Sigmoid colon (tissue), 7 donors: ENCODE results near the gene NTRK3. TPM values are rescaled to one million over a fixed set of nuclear protein-coding genes. Genes with fewer than 3 reads are reported as not detected.

ENCODE experiments used
- DNase-seq: peaks from one replicate; pipeline ENCODE4 v3.0.0-alpha.2; 2019
- H3K27ac ChIP-seq, 4 donors: fragments of 200-600 bp; sonication (generic); one replicate each; pipeline ENCODE4 v1.5.1; 2016 to 2019; ENCODE audit warnings: mild to moderate bottlenecking in 1 of 4
- H3K27me3 ChIP-seq, 3 donors: fragments of 200-600 bp; sonication (generic); one replicate each; pipeline ENCODE4 v1.5.1; 2019; ENCODE audit warnings: mild to moderate bottlenecking in 1 of 3
- H3K36me3 ChIP-seq, 4 donors: fragments of 200-600 bp; sonication (generic); one replicate each; pipeline ENCODE4 v1.5.1; 2016 to 2019
- H3K4me1 ChIP-seq, 4 donors: fragments of 200-600 bp; sonication (generic); one replicate each; pipeline ENCODE4 v1.5.1; 2017 to 2019
- H3K4me3 ChIP-seq, 4 donors: fragments of 200-600 bp; sonication (generic); one replicate each; pipeline ENCODE4 v1.5.1; 2017 to 2019; ENCODE audit warnings: mild to moderate bottlenecking in 2 of 4, moderate library complexity in 1 of 4
- H3K9me3 ChIP-seq, 4 donors: fragments of 200-600 bp in 3 of 4; sonication (generic) in 3 of 4; one replicate each; pipeline versions ENCODE4 v1.5.1 to v1.6.1; 2013 to 2019
- EP300 ChIP-seq, 4 donors: sonication (generic); formaldehyde crosslinking; IDR thresholded peaks; one replicate each; pipeline ENCODE4 v1.6.1; 2017; ENCODE audit warnings: antibody characterized with exemption in 4 of 4
- POLR2A ChIP-seq, 2 donors: fragments of 450-650 bp; IDR thresholded peaks; one replicate each; pipeline ENCODE4 v1.6.1; 2016; ENCODE audit warnings: antibody characterized with exemption in 2 of 2, mild to moderate bottlenecking in 2 of 2, moderate library complexity in 2 of 2
- POLR2AphosphoS5 ChIP-seq, 4 donors: sonication (generic); formaldehyde crosslinking; IDR thresholded peaks; one replicate each; pipeline ENCODE4 v1.6.1; 2017; ENCODE audit warnings: antibody characterized with exemption in 4 of 4
- WGBS, 2 donors: extraction: QIAGEN DNeasy Blood & Tissue Kit; methylation state at CpG; one replicate each; pipeline ENCODE4 v1.1.7; 2013; 5-methylcytosine and 5-hydroxymethylcytosine counted together
- intact Hi-C: fragments of 100-400 bp; cut with DNase I; formaldehyde crosslinking; loops from one replicate; pipeline ENCODE4 v1.15.1; 2023
- polyA plus RNA-seq, 3 donors: library from polyadenylated mRNA; stranded (reverse); fragments of 200-250 nt; gene quantifications; one replicate each; pipeline ENCODE4 v1.2.3, GENCODE V29; 2013
- total RNA-seq, 4 donors: library from RNA; depleted of rRNA; stranded (reverse); fragments of >200 nt; gene quantifications; one replicate each; pipeline ENCODE4 v1.1.0, GENCODE V29; 2016
- TF ChIP-seq, protein P1 (sequence below), 4 experiments: fragments of 450-650 bp in 3 of 4; fragments of 200-600 bp in 1 of 4; IDR thresholded peaks; one replicate each; pipeline ENCODE4 v1.5.1; 2016 to 2019; ENCODE audit warnings: antibody characterized with exemption in 4 of 4, mild to moderate bottlenecking in 3 of 4, moderate library complexity in 2 of 4
- donor health status: healthy with polysubstance abuse.
- donor health status: Bipolar disorder and iron deficiency.
- donor health status: healthy.

The NTRK3 gene
- total and polyA plus RNA-seq, 7 donors, result 1.1 to 13.0 (median 3.6) TPM; not detected in 2

DNA sequence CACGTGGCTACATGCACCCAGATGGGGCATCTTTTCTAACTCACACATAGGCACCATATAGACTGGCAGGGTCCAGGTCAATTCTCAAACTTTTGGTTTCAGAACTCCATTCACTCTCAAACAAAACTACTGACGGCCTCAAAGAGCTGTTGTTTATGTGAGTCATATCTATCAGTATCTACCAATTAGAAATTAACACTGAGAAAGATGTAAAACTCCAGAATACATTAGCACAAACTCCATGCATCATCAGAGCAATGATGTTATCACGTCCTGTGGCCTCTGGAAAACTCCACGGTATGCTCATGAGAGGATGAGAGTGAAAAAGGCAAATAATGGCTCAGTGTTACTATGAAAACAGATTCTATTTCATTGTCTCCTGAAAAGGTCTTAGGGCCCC is 116.1 kb downstream of the NTRK3 start:
- H3K4me1 ChIP-seq, result no peaks in the 10 kb centered on the region
- 59 to 67% methylated on average over 4 of the region's 4 CpGs for WGBS, 2 donors

DNA sequence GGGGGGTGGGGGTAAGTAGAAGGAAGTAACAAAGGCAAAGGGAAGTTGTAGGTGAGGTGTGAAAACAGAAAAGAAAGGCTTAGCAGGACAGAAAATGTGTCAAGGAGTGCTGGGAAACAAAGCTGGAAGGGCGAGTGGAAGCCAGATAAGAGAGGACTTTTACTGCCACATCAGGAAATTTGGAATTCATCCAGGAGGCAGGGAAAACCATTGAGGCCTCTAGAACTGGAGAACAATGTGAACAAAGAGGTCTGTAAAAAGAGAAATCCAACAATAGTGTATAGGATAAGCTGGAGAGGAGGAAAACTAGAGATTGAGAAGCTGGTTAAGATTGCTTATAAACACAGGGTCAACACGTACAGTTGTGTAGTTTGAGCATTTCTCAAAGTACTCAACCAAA is 116.6 kb downstream of the NTRK3 start:
- 34 to 58% methylated on average over 2 of the region's 2 CpGs for WGBS, 2 donors
- no peak for DNase-seq
- H3K4me3 ChIP-seq, result no peak overlapping the region
- H3K9me3 ChIP-seq, result no peaks in the 10 kb centered on the region
- H3K27ac ChIP-seq, result no peak overlapping the region
- no peaks in the 10 kb centered on the region for H3K36me3 ChIP-seq
- intact Hi-C loops, result no loop called here
- H3K4me1 ChIP-seq, result no peaks in the 10 kb centered on the region
- H3K27me3 ChIP-seq, result no peaks in the 10 kb centered on the region
- TF ChIP-seq EP300 (IDR thresholded peaks at IDR 0.05) (no peak), POLR2AphosphoS5 (IDR thresholded peaks at IDR 0.05) (no peak), POLR2A (IDR thresholded peaks at IDR 0.05) (no peak)
- TF ChIP-seq, protein P1, sequence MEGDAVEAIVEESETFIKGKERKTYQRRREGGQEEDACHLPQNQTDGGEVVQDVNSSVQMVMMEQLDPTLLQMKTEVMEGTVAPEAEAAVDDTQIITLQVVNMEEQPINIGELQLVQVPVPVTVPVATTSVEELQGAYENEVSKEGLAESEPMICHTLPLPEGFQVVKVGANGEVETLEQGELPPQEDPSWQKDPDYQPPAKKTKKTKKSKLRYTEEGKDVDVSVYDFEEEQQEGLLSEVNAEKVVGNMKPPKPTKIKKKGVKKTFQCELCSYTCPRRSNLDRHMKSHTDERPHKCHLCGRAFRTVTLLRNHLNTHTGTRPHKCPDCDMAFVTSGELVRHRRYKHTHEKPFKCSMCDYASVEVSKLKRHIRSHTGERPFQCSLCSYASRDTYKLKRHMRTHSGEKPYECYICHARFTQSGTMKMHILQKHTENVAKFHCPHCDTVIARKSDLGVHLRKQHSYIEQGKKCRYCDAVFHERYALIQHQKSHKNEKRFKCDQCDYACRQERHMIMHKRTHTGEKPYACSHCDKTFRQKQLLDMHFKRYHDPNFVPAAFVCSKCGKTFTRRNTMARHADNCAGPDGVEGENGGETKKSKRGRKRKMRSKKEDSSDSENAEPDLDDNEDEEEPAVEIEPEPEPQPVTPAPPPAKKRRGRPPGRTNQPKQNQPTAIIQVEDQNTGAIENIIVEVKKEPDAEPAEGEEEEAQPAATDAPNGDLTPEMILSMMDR (IDR thresholded peaks at IDR 0.05), result no peak

More for the DNA sequence above, 116.1 kb downstream of the NTRK3 start:
- Histone ChIP-seq H3K9me3 (no peaks in the 10 kb centered on the region), H3K4me3 (no peak overlapping the region), H3K27me3 (no peaks in the 10 kb centered on the region), H3K36me3 (no peaks in the 10 kb centered on the region), H3K27ac (no peak overlapping the region)
- DNase-seq, result no peak
- intact Hi-C loops, result no loop called here
- TF ChIP-seq, protein P1 (IDR thresholded peaks at IDR 0.05), result no peak
- TF ChIP-seq POLR2AphosphoS5 (IDR thresholded peaks at IDR 0.05) (no peak), EP300 (IDR thresholded peaks at IDR 0.05) (no peak), POLR2A (IDR thresholded peaks at IDR 0.05) (no peak)

DNA sequence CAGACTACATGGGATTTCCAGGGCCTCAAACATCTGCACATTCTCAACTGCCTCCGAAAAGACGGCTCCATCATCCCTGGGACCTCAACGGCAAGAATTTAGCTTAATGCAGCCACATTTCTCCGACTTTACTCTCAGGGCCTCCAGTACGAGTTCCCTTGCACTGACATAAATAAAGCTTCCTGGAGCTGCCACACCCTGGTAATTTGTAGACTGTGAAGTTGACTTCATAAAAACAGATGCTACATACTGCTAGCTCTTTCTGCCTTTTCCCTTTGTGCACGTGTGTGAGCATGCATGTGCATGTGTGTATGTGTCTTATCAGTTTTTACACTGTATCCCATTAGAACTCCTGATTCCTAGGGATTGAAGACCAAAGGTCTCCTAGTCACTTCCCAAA is 122.7 kb downstream of the NTRK3 start:
- DNase-seq, result no peak
- no peaks in the 10 kb centered on the region for H3K4me1 ChIP-seq
- H3K27me3 ChIP-seq, result no peaks in the 10 kb centered on the region
- H3K27ac ChIP-seq, result no peak overlapping the region
- no peaks in the 10 kb centered on the region for H3K36me3 ChIP-seq
- 59 to 82% methylated on average over 6 of the region's 6 CpGs for WGBS, 2 donors
- no peaks in the 10 kb centered on the region for H3K9me3 ChIP-seq
- TF ChIP-seq, protein P1 (IDR thresholded peaks at IDR 0.05), result no peak
- TF ChIP-seq EP300 (IDR thresholded peaks at IDR 0.05), result no peak
- TF ChIP-seq POLR2AphosphoS5 (IDR thresholded peaks at IDR 0.05), result no peak
- no peak for TF ChIP-seq POLR2A (IDR thresholded peaks at IDR 0.05)
- H3K4me3 ChIP-seq, result no peak overlapping the region
- intact Hi-C loops, result no loop called here

DNA sequence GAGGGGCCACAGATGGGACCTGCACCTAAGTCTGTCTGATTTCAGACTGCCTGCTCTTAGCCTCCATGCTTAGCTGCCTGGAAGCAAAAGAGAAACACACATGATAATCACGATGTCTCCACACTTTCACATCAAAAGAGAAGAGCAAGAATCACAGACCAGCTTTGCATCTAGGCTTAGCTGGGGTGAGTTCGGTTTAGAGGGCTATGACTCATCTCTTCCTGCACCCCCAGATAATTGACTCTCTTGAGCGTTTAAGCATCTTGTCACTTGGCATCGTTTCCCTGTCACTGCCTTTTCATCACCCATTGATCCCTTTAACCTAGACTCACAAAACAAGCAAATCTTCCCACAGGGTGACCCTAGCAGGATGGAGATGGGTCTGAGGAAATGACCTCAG is 124.0 kb downstream of the NTRK3 start:
- no peaks in the 10 kb centered on the region for H3K27me3 ChIP-seq
- H3K36me3 ChIP-seq, result no peaks in the 10 kb centered on the region
- intact Hi-C loops, result no loop called here
- no peaks in the 10 kb centered on the region for H3K9me3 ChIP-seq
- no peaks in the 10 kb centered on the region for H3K4me1 ChIP-seq
- 63 to 75% methylated on average over 4 of the region's 4 CpGs for WGBS, 2 donors
- no peak overlapping the region for H3K27ac ChIP-seq
- no peak for TF ChIP-seq POLR2A (IDR thresholded peaks at IDR 0.05)
- TF ChIP-seq POLR2AphosphoS5 (IDR thresholded peaks at IDR 0.05), result no peak
- no peak for TF ChIP-seq EP300 (IDR thresholded peaks at IDR 0.05)
- TF ChIP-seq, protein P1 (IDR thresholded peaks at IDR 0.05), result no peak
- H3K4me3 ChIP-seq, result no peak overlapping the region
- DNase-seq, result no peak

DNA sequence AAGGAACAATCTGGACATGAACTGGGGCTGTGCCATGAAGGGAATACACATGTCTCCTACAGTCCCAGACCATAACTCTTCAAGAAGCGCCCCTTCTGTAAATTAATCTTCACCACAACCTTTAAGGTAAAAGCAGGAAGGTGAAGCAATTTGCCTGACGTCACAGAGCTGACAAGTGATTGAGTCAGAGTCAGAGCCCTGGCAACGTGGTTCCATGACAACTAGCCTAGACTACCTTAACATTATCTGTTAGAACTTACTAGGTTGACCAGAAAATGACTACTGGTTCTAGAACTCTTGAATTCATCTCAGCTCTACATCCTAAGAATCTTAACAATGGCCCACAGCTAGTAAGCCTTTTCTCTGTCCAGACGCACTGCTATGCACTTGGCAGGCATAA is 124.6 kb downstream of the NTRK3 start:
- H3K27ac ChIP-seq, result no peak overlapping the region
- TF ChIP-seq POLR2AphosphoS5 (IDR thresholded peaks at IDR 0.05) (no peak), EP300 (IDR thresholded peaks at IDR 0.05) (no peak), POLR2A (IDR thresholded peaks at IDR 0.05) (no peak)
- TF ChIP-seq, protein P1 (IDR thresholded peaks at IDR 0.05), result no peak
- H3K36me3 ChIP-seq, result no peaks in the 10 kb centered on the region
- no peaks in the 10 kb centered on the region for H3K27me3 ChIP-seq
- intact Hi-C loops, result no loop called here
- no peaks in the 10 kb centered on the region for H3K4me1 ChIP-seq
- H3K4me3 ChIP-seq, result no peak overlapping the region
- WGBS, 2 donors, result 65 to 76% methylated on average over 4 of the region's 4 CpGs
- DNase-seq, result no peak
- no peaks in the 10 kb centered on the region for H3K9me3 ChIP-seq
